Mesenchymal stem cell (in vitro differentiated cells and primary cell): ENCODE data around the gene LMOD3.

Source experiments
- DNase-seq: peaks from one replicate; pipeline ENCODE4 v3.0.0-alpha.2; 2013
- H2AFZ ChIP-seq: one replicate; pipeline ENCODE4 v1.6.1; 2013; ENCODE audit warnings: low read depth, mild to moderate bottlenecking, control low read depth, inconsistent platforms, low read length, moderate library complexity
- H2AK5ac ChIP-seq: 2 replicates; pipeline ENCODE4 v1.6.1; 2013; ENCODE audit warnings: low read length, moderate library complexity, mild to moderate bottlenecking, inconsistent platforms; ENCODE audit not compliant: severe bottlenecking
- H2BK120ac ChIP-seq: one replicate; pipeline ENCODE4 v1.6.1; 2013; ENCODE audit warnings: low read depth, mild to moderate bottlenecking, inconsistent platforms, low read length, moderate library complexity
- H2BK12ac ChIP-seq, 2 experiments: one replicate each; pipeline ENCODE4 v1.6.1; 2013; ENCODE audit warnings: inconsistent platforms in 2 of 2, low read length in 2 of 2, mild to moderate bottlenecking in 2 of 2, moderate library complexity in 2 of 2, control low read depth in 1 of 2
- H2BK15ac ChIP-seq: one replicate; pipeline ENCODE4 v1.6.1; 2013; ENCODE audit warnings: mild to moderate bottlenecking, low read depth, inconsistent platforms; ENCODE audit not compliant: poor library complexity, severe bottlenecking
- H2BK5ac ChIP-seq: 2 replicates; pipeline ENCODE4 v1.6.1; 2013; ENCODE audit warnings: low read depth, mild to moderate bottlenecking, low read length, control low read depth, inconsistent platforms; ENCODE audit not compliant: poor library complexity, severe bottlenecking
- H3K14ac ChIP-seq, 2 experiments: one replicate each; pipeline ENCODE4 v1.6.1; 2013; ENCODE audit warnings: inconsistent platforms in 2 of 2, low read length in 2 of 2, control low read depth in 1 of 2, mild to moderate bottlenecking in 1 of 2, moderate library complexity in 1 of 2
- H3K18ac ChIP-seq, 2 experiments: one replicate each; pipeline ENCODE4 v1.6.1; 2013; ENCODE audit warnings: inconsistent platforms in 2 of 2, low read length in 2 of 2, control low read depth in 1 of 2, low read depth in 1 of 2, mild to moderate bottlenecking in 1 of 2
- H3K23ac ChIP-seq, 2 experiments: one replicate each; pipeline ENCODE4 v1.6.1; 2013; ENCODE audit warnings: inconsistent platforms in 2 of 2, low read length in 2 of 2, mild to moderate bottlenecking in 2 of 2, moderate library complexity in 2 of 2, control low read depth in 1 of 2
- H3K27ac ChIP-seq: 2 replicates; pipeline ENCODE4 v1.5.1; 2013; ENCODE audit warnings: mild to moderate bottlenecking, moderate library complexity, low read length, control low read depth, inconsistent platforms; ENCODE audit not compliant: poor library complexity, severe bottlenecking
- H3K27me3 ChIP-seq, 2 experiments: 2 replicates each; pipeline versions ENCODE4 v1.6.1 to v1.7.0; 2013; ENCODE audit warnings: low read length in 2 of 2, mild to moderate bottlenecking in 2 of 2, moderate library complexity in 2 of 2, control low read depth in 1 of 2, inconsistent platforms in 1 of 2; ENCODE audit not compliant: control insufficient read depth in 1 of 2, insufficient read depth in 1 of 2
- H3K36me3 ChIP-seq, 2 experiments: 2 replicates each; pipeline versions ENCODE4 v1.6.1 to v1.7.0; 2013; ENCODE audit warnings: low read length in 2 of 2, control low read depth in 1 of 2, inconsistent platforms in 1 of 2, low read depth in 1 of 2, mild to moderate bottlenecking in 1 of 2; ENCODE audit not compliant: insufficient read depth in 2 of 2, control insufficient read depth in 1 of 2
- H3K4ac ChIP-seq, 2 experiments: one replicate each; pipeline ENCODE4 v1.6.1; 2013; ENCODE audit warnings: inconsistent platforms in 2 of 2, low read length in 2 of 2, mild to moderate bottlenecking in 2 of 2, moderate library complexity in 2 of 2, control low read depth in 1 of 2, low read depth in 1 of 2
- H3K4me1 ChIP-seq: 2 replicates; pipeline ENCODE4 v1.6.1; 2013; ENCODE audit warnings: low read depth, low read length, control low read depth; ENCODE audit not compliant: control insufficient read depth, insufficient read depth
- H3K4me2 ChIP-seq: 2 replicates; pipeline ENCODE4 v1.6.1; 2013; ENCODE audit warnings: low read length, mild to moderate bottlenecking, inconsistent platforms; ENCODE audit not compliant: poor library complexity, severe bottlenecking
- H3K4me3 ChIP-seq, 2 experiments: 2 replicates each; pipeline versions ENCODE4 v1.5.1 to v1.7.0; 2013; ENCODE audit warnings: low read length in 2 of 2, mild to moderate bottlenecking in 2 of 2, control low read depth in 1 of 2, low read depth in 1 of 2; ENCODE audit not compliant: insufficient read depth in 1 of 2
- H3K79me1 ChIP-seq: replicated peaks from 2 replicates; pipeline ENCODE4 v1.6.1; 2013; ENCODE audit warnings: mild to moderate bottlenecking, control low read depth, low read length, inconsistent platforms; ENCODE audit not compliant: poor library complexity, severe bottlenecking
- H3K9ac ChIP-seq: 2 replicates; pipeline ENCODE4 v1.7.0; 2013; ENCODE audit warnings: mild to moderate bottlenecking, low read length, moderate library complexity
- H3K9me3 ChIP-seq: 2 replicates; pipeline ENCODE4 v1.7.0; 2013; ENCODE audit warnings: mild to moderate bottlenecking, low read length; ENCODE audit not compliant: control insufficient read depth
- H4K8ac ChIP-seq: one replicate; pipeline ENCODE4 v1.6.1; 2013; ENCODE audit warnings: inconsistent platforms, mild to moderate bottlenecking, low read length, moderate library complexity
- H4K91ac ChIP-seq: one replicate; pipeline ENCODE4 v1.6.1; 2013; ENCODE audit warnings: mild to moderate bottlenecking, low read length, inconsistent platforms
- WGBS: methylation state at CpG from one replicate; pipeline ENCODE4 v1.1.7; 2013; ENCODE audit warnings: mixed read lengths; 5-methylcytosine and 5-hydroxymethylcytosine counted together

LMOD3 gene

DNA sequence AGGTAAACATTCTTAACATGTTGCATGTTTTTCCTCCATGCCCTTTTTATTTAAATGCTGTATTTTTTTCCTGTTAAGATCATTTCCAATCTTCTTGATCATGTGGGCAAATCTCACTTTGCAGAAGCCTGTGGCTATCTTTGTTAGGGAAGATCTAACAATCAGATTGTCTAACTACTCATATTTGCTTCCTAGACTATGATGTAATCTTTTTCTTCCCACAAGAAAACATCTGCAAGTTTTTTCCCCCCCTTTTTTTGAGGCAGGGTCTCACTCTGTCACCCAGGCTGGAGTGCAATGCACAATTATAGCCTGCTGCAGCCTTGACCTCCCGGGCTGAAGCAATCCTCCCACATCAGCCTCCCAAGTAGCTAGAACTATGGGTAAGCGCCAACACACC is 15.0 kb upstream of the LMOD3 start:
- Histone ChIP-seq H2AK5ac (no peak overlapping the region), H3K9ac (no peak overlapping the region), H3K4me1 (no peaks in the 10 kb centered on the region), H3K14ac (no peak overlapping the region), H3K27ac (no peak overlapping the region), H3K18ac (no peak overlapping the region), H2BK5ac (no peak overlapping the region), H2BK15ac (no peak overlapping the region), H3K79me1 (no peaks in the 10 kb centered on the region), H3K23ac (no peak overlapping the region), H3K4ac (no peak overlapping the region), H3K36me3 (no peaks in the 10 kb centered on the region), H2BK12ac (no peak overlapping the region), H2BK120ac (no peak overlapping the region), H3K27me3 (peaks cover 10 to 23% of the 10 kb centered on the region in 2 experiments), H2AFZ (no peak overlapping the region), H4K8ac (no peak overlapping the region), H3K4me3 (no peak overlapping the region), H4K91ac (no peak overlapping the region), H3K9me3 (no peaks in the 10 kb centered on the region), H3K4me2 (no peak overlapping the region)
- no peak for DNase-seq
- WGBS = 100% methylated on average over 1 of the region's 2 CpGs

DNA sequence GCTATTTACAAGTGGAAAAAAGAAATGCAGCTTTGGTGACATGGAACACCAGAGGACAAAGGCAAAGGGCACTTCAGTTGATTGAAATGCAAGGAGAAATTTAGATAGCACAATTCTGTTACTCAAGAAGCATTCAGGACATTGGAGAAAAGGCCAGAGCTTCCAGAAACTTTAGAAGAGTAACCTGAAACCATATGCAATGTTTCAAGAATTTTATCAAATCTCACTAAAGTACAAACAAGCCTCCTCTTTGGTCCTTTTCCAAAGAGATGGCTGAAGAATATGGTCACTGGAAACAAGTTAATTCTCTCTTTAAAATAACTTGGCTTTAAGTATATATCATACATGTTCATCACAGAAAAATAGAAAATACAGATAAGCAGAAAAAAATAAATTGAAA is 14.6 kb upstream of the LMOD3 start:
- no peak overlapping the region for H3K4me3 ChIP-seq
- H3K4me1 ChIP-seq = no peaks in the 10 kb centered on the region
- H3K9me3 ChIP-seq = no peaks in the 10 kb centered on the region
- H3K9ac ChIP-seq = no peak overlapping the region
- peaks cover 10 to 23% of the 10 kb centered on the region in 2 experiments for H3K27me3 ChIP-seq
- no peak overlapping the region for H3K27ac ChIP-seq
- H2AK5ac ChIP-seq = no peak overlapping the region
- no peak overlapping the region for H4K91ac ChIP-seq
- H3K79me1 ChIP-seq = no peaks in the 10 kb centered on the region
- H3K4me2 ChIP-seq = no peak overlapping the region
- H3K18ac ChIP-seq = no peak overlapping the region
- no peak for DNase-seq
- H3K4ac ChIP-seq = no peak overlapping the region
- H3K23ac ChIP-seq = no peak overlapping the region
- H2BK120ac ChIP-seq = no peak overlapping the region
- no peak overlapping the region for H3K14ac ChIP-seq
- no peak overlapping the region for H2BK5ac ChIP-seq
- H2AFZ ChIP-seq = no peak overlapping the region
- H2BK15ac ChIP-seq = no peak overlapping the region
- no peak overlapping the region for H4K8ac ChIP-seq
- no peak overlapping the region for H2BK12ac ChIP-seq
- H3K36me3 ChIP-seq = no peaks in the 10 kb centered on the region

DNA sequence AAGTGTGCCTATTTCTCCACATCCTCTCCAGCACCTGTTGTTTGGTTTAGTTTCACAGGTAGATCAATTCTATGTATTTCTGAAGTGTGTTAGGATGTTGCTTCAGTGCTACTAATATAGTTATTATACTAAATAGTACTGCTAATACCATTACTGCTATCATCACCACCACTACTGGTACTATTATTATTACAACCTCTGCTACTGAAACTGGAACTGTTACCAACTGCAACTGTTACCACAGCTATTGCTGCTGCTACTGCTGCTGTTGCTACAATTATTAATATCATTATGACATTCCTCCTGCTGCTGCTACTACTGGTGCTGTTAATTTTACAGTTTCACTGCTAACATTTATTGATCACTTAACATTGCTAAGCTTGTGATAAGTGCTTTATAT is 8.3 kb upstream of the LMOD3 start:
- Histone ChIP-seq H2BK12ac (no peak overlapping the region), H3K18ac (no peak overlapping the region), H3K27me3 (peaks cover 0 to 15% of the 10 kb centered on the region in 2 experiments), H2BK15ac (no peak overlapping the region), H4K8ac (no peak overlapping the region), H3K9ac (no peak overlapping the region), H2AFZ (no peak overlapping the region), H3K23ac (no peak overlapping the region), H3K4ac (no peak overlapping the region), H3K36me3 (no peaks in the 10 kb centered on the region), H3K9me3 (no peaks in the 10 kb centered on the region), H3K4me3 (no peak overlapping the region), H3K14ac (no peak overlapping the region), H3K4me2 (no peak overlapping the region), H2BK120ac (no peak overlapping the region), H3K27ac (no peak overlapping the region), H2BK5ac (no peak overlapping the region), H3K4me1 (no peaks in the 10 kb centered on the region), H2AK5ac (no peak overlapping the region), H3K79me1 (no peaks in the 10 kb centered on the region), H4K91ac (no peak overlapping the region)
- DNase-seq = no peak

- H3K4me2 ChIP-seq = no peak overlapping the region
- no peak overlapping the region for H3K23ac ChIP-seq
- H2AK5ac ChIP-seq = no peak overlapping the region
- DNase-seq = peak; percentile 47
- H3K9ac ChIP-seq = no peak overlapping the region
- H4K91ac ChIP-seq = no peak overlapping the region
- H3K36me3 ChIP-seq = no peaks in the 10 kb centered on the region
- H3K4ac ChIP-seq = no peak overlapping the region
- 0% methylated on average over 1 of the region's 1 CpG for WGBS
- no peak overlapping the region for H3K27ac ChIP-seq
- no peak overlapping the region for H2AFZ ChIP-seq
- H3K4me3 ChIP-seq = no peak overlapping the region
- no peak overlapping the region for H3K18ac ChIP-seq
- H2BK12ac ChIP-seq = no peak overlapping the region
- H3K79me1 ChIP-seq = no peaks in the 10 kb centered on the region
- H3K9me3 ChIP-seq = no peaks in the 10 kb centered on the region
- no peak overlapping the region for H2BK5ac ChIP-seq
- no peak overlapping the region for H4K8ac ChIP-seq
- H2BK15ac ChIP-seq = no peak overlapping the region
- no peak overlapping the region for H2BK120ac ChIP-seq
- no peaks in the 10 kb centered on the region for H3K4me1 ChIP-seq
- H3K27me3 ChIP-seq = peaks cover 0 to 15% of the 10 kb centered on the region in 2 experiments
- H3K14ac ChIP-seq = no peak overlapping the region
Measured at GRCh38 chr3:69129531-69129930, 7.1 kb upstream of the LMOD3 start.
